ENCODE results near the gene GNAI3.

The GNAI3 gene

DNA sequence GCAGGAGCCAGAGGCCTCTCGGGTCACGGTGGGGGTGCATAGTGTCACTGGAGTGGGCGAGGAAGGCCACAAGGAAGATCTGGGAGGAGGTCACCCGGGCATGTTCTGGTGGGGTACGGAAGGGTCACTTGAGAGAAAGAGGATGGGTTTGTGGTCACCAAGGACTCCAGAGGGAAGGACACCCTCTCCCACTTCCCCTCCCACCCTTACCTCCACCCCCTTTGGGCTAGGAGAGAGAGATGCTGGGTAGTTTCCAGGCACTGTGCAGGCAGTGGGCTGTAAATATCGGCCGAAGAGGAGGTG lies 39.6 kb upstream of the GNAI3 start:
- DNase-seq (no peak), ATAC-seq (ENCODE audit: insufficient read depth, low read depth) (no peak)
- no peak overlapping the region for H2AFZ ChIP-seq (ENCODE audit: low read depth, low read length)
- peaks cover 9% of the 10 kb centered on the region; the same call in 1 of the 2 replicates for H3K4me1 ChIP-seq (ENCODE audit: insufficient read depth, low read length)
- peak overlapping the region; percentile 68; the same call in 1 of the 2 replicates for H3K4me2 ChIP-seq (ENCODE audit: insufficient read depth, low read length)
- no peaks in the 10 kb centered on the region for H3K36me3 ChIP-seq (ENCODE audit: insufficient read depth, low read length)
- H3K27ac ChIP-seq (ENCODE audit: low read length) = no peak overlapping the region
- H4K20me1 ChIP-seq (ENCODE audit: insufficient read depth, low read length) = no peaks in the 10 kb centered on the region
- no peaks in the 10 kb centered on the region for H3K79me2 ChIP-seq (ENCODE audit: insufficient read depth, low read length)
- TF ChIP-seq EZH2 (IDR thresholded peaks at IDR 0.05; ENCODE audit: borderline replicate concordance, low read depth, low read length, severe bottlenecking) = no peak
- TF ChIP-seq, protein P1, sequence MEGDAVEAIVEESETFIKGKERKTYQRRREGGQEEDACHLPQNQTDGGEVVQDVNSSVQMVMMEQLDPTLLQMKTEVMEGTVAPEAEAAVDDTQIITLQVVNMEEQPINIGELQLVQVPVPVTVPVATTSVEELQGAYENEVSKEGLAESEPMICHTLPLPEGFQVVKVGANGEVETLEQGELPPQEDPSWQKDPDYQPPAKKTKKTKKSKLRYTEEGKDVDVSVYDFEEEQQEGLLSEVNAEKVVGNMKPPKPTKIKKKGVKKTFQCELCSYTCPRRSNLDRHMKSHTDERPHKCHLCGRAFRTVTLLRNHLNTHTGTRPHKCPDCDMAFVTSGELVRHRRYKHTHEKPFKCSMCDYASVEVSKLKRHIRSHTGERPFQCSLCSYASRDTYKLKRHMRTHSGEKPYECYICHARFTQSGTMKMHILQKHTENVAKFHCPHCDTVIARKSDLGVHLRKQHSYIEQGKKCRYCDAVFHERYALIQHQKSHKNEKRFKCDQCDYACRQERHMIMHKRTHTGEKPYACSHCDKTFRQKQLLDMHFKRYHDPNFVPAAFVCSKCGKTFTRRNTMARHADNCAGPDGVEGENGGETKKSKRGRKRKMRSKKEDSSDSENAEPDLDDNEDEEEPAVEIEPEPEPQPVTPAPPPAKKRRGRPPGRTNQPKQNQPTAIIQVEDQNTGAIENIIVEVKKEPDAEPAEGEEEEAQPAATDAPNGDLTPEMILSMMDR (IDR thresholded peaks at IDR 0.05; ENCODE audit: borderline replicate concordance, extremely low read depth, low read length, poor library complexity, severe bottlenecking) = no peak
- no peak overlapping the region for H3K9ac ChIP-seq (ENCODE audit: low read depth, low read length)
- H3K9me3 ChIP-seq (ENCODE audit: insufficient read depth, low read length, severe bottlenecking) = no peaks in the 10 kb centered on the region
- no peak overlapping the region for H3K4me3 ChIP-seq (ENCODE audit: low read depth in 1 of 2, low read length in 2 of 2)
- H3K27me3 ChIP-seq (ENCODE audit: insufficient read depth, low read length, poor library complexity) = peaks cover 12% of the 10 kb centered on the region

DNA sequence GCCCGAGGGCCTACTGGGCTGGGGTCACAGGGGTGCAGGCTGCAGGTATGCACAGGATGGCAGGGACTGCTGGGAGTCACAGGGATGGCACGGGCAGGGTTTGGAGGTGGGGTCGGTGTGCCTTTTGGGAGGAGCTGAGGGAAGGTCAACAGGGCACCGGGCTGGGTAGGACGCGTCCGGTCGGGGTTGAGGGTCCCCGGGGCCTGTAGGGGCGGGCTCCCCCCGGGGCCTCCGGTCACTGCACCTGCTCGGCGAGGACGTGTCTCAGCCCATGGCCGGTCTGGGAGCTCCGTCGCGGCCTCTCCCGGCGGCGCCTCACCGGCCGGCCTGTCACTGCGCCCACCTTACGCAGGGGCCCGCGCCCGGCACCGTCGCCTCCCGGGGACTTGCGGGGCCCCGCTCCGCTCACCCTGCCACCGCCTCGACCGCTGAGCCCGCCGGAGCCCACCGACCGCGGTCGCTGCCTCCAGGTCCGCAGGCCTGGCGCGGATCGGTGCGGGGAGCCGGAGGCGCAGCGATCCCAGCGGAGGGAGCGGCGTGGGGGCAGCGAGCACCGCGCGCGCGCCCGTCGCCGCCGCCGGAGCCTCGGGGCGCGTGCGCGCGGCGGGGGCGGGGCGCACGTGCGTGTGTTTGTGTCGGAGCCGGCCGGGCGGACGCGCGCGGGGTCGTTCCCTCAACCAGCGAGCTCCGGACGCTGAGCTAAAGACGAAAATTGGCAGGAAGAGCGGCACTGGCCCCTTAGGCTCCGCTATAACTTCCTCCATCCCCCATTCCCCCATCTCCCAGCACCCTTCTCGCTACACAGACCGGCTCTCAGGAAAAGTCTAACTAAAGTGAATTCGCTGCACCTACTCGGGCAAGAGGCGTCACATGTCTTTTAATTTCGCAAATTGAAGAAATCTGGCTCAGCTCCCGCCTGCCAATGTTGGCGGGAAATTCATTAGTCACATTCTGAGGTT lies 39.0 kb upstream of the GNAI3 start, which contains the start of gene AMIGO1:
Gene AMIGO1, minus strand, starts transcription at position 552 of the 959 bp plus-strand sequence. CDS start 815 bp downstream, outside the sequence.
- H2AFZ ChIP-seq (ENCODE audit: low read depth, low read length) = peak within 1 kb of the TSS; percentile 71

DNA sequence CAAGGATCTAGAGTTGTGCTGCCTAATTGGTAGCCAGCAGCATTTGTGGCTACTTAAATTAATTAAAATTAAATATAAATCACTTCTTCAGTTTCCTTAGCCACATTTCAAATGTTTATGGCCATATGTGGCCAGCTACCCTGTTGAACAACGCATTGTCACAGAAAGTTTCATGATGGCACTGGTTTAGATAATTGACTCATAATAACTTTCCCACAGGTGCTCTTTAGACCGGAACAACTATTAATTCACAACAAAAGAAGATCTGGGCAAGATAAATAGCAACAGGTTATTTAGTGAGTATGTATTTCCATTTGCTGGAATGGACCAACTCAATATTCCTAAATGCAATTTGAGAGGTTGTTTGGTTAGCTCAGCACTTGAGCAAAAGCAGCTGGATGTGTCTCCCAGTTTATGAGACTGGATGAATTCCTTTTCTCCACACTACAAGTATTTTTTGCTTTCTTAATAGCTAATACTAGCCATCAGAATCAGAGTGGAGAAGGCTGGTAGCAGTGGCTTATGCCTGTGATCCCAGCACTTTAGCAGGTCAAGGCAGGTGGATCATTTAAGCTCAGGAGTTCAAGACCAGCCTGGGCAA lies 35.2 kb upstream of the GNAI3 start:
- no peak for DNase-seq

More for the DNA sequence above, 39.0 kb upstream of the GNAI3 start, which contains the start of gene AMIGO1:
- Histone ChIP-seq H4K20me1 (ENCODE audit: insufficient read depth, low read length) (no peaks in the 10 kb centered on the region), H3K27me3 (ENCODE audit: insufficient read depth, low read length, poor library complexity) (peaks cover 12% of the 10 kb centered on the region), H3K27ac (ENCODE audit: low read length) (no peak within 1 kb of the TSS), H3K36me3 (ENCODE audit: insufficient read depth, low read length) (no peaks in the 10 kb centered on the region), H3K4me2 (ENCODE audit: insufficient read depth, low read length) (peak within 1 kb of the TSS; percentile 68), H3K9ac (ENCODE audit: low read depth, low read length) (0 out of 2 replicates have a peak within 1 kb of the TSS, but pooled peaks have one; percentile 21), H3K4me1 (ENCODE audit: insufficient read depth, low read length) (peaks cover 9% of the 10 kb centered on the region; the same call in 1 of the 2 replicates), H3K4me3 (ENCODE audit: low read depth in 1 of 2, low read length in 2 of 2) (peak within 1 kb of the TSS in 1 of 2 experiments; percentile 53; a peak in 2 of 4 replicates), H3K79me2 (ENCODE audit: insufficient read depth, low read length) (no peaks in the 10 kb centered on the region), H3K9me3 (ENCODE audit: insufficient read depth, low read length, severe bottlenecking) (no peaks in the 10 kb centered on the region)
- DNase-seq (peak; percentile 46), ATAC-seq (ENCODE audit: insufficient read depth, low read depth) (peak; percentile 56)
- TF ChIP-seq EZH2 (IDR thresholded peaks at IDR 0.05; ENCODE audit: borderline replicate concordance, low read depth, low read length, severe bottlenecking) = no peak
- TF ChIP-seq, protein P1 (IDR thresholded peaks at IDR 0.05; ENCODE audit: borderline replicate concordance, extremely low read depth, low read length, poor library complexity, severe bottlenecking) = no peak

More for the DNA sequence above, 35.2 kb upstream of the GNAI3 start:
- TF ChIP-seq, protein P1 (IDR thresholded peaks at IDR 0.05; ENCODE audit: borderline replicate concordance, extremely low read depth, low read length, poor library complexity, severe bottlenecking) = no peak
- TF ChIP-seq EZH2 (IDR thresholded peaks at IDR 0.05; ENCODE audit: borderline replicate concordance, low read depth, low read length, severe bottlenecking) = no peak
- H3K4me1 ChIP-seq (ENCODE audit: insufficient read depth, low read length) = peaks cover 9% of the 10 kb centered on the region; the same call in 1 of the 2 replicates
- H3K27me3 ChIP-seq (ENCODE audit: insufficient read depth, low read length, poor library complexity) = peaks cover 12% of the 10 kb centered on the region
- H3K79me2 ChIP-seq (ENCODE audit: insufficient read depth, low read length) = no peaks in the 10 kb centered on the region
- no peak overlapping the region for H3K4me2 ChIP-seq (ENCODE audit: insufficient read depth, low read length)
- no peaks in the 10 kb centered on the region for H3K36me3 ChIP-seq (ENCODE audit: insufficient read depth, low read length)
- H3K9ac ChIP-seq (ENCODE audit: low read depth, low read length) = no peak overlapping the region
- no peak overlapping the region for H3K4me3 ChIP-seq (ENCODE audit: low read depth in 1 of 2, low read length in 2 of 2)
- H2AFZ ChIP-seq (ENCODE audit: low read depth, low read length) = no peak overlapping the region
- H4K20me1 ChIP-seq (ENCODE audit: insufficient read depth, low read length) = no peaks in the 10 kb centered on the region
- H3K27ac ChIP-seq (ENCODE audit: low read length) = no peak overlapping the region
- no peak for ATAC-seq (ENCODE audit: insufficient read depth, low read depth)
- no peaks in the 10 kb centered on the region for H3K9me3 ChIP-seq (ENCODE audit: insufficient read depth, low read length, severe bottlenecking)

All from DND-41 (cell line).